Omental fat pad (tissue), 4 donors: ENCODE data around the gene LRRC18. TPM values are rescaled to one million over a fixed set of nuclear protein-coding genes. Genes with fewer than 3 reads are reported as not detected.

Experiments used
- ATAC-seq: fragments of 150-250 bp; one replicate; pipeline ENCODE4 v1.9.1; 2016; ENCODE audit warnings: mild to moderate bottlenecking, moderate library complexity; ENCODE audit not compliant: low FRiP score
- DNase-seq: peaks from one replicate; pipeline ENCODE4 v3.0.0-alpha.2; 2019; ENCODE audit warnings: low spot score
- CTCF ChIP-seq, 3 donors: fragments of 450-650 bp; IDR thresholded peaks; one replicate each; pipeline ENCODE4 v1.5.1; 2016 to 2017; ENCODE audit warnings: antibody characterized with exemption in 3 of 3, mild to moderate bottlenecking in 3 of 3, moderate library complexity in 2 of 3
- total RNA-seq, 4 donors: library from RNA; depleted of rRNA; stranded (reverse); fragments of >200 nt; gene quantifications; one replicate each; pipeline ENCODE4 v1.1.0, GENCODE V29; 2016

LRRC18 gene
- total RNA-seq, 4 donors from 2014 or later: not detected

- ATAC-seq: no peak
Measured at GRCh38 chr10:48885376-48885775, 54.3 kb downstream of the LRRC18 start.

GRCh38 chr10:48884179-48885045 is 55.2 kb downstream of the LRRC18 start:
- no peak for TF ChIP-seq CTCF (IDR thresholded peaks at IDR 0.05)
- ATAC-seq (no peak), DNase-seq (no peak)

More at GRCh38 chr10:48885376-48885775, 54.3 kb downstream of the LRRC18 start:
- DNase-seq: no peak
- no peak for TF ChIP-seq CTCF (IDR thresholded peaks at IDR 0.05)

GRCh38 chr10:48883701-48884100 is 55.9 kb downstream of the LRRC18 start:
- no peak for TF ChIP-seq CTCF (IDR thresholded peaks at IDR 0.05)
- ATAC-seq (no peak), DNase-seq (no peak)

GRCh38 chr10:48882881-48883280 is 56.8 kb downstream of the LRRC18 start:
- TF ChIP-seq CTCF (IDR thresholded peaks at IDR 0.05): no peak
- DNase-seq (no peak), ATAC-seq (no peak)

- no peak for TF ChIP-seq CTCF (IDR thresholded peaks at IDR 0.05)
- DNase-seq: no peak
- ATAC-seq: no peak
Measured at GRCh38 chr10:48881937-48882336, 57.7 kb downstream of the LRRC18 start.

- ATAC-seq (no peak), DNase-seq (no peak)
- TF ChIP-seq CTCF (IDR thresholded peaks at IDR 0.05): no peak
Measured at GRCh38 chr10:48880016-48880705, 59.5 kb downstream of the LRRC18 start.
